ENCODE results near the gene MERTK.
"Not testable (repeated sequence)": the region's sequence is repeated elsewhere in the genome, so short reads cannot be mapped to it uniquely, and the experiment has no call there.

Gene MERTK

GRCh38 chr2:112039556-112039955, 141.1 kb downstream of the MERTK start:
- not testable (repeated sequence) for H3K9me3 Mint-ChIP-seq (ENCODE audit: low read depth); H3K36me3 Mint-ChIP-seq; H3K27ac Mint-ChIP-seq; H3K27me3 Mint-ChIP-seq; H3K4me3 Mint-ChIP-seq; H3K4me1 Mint-ChIP-seq (ENCODE audit: low read depth)

GRCh38 chr2:112040066-112040465, 141.7 kb downstream of the MERTK start:
- not testable (repeated sequence) for H3K4me1 Mint-ChIP-seq (ENCODE audit: low read depth); H3K27ac Mint-ChIP-seq; H3K36me3 Mint-ChIP-seq; H3K9me3 Mint-ChIP-seq (ENCODE audit: low read depth); H3K27me3 Mint-ChIP-seq; H3K4me3 Mint-ChIP-seq

DNA sequence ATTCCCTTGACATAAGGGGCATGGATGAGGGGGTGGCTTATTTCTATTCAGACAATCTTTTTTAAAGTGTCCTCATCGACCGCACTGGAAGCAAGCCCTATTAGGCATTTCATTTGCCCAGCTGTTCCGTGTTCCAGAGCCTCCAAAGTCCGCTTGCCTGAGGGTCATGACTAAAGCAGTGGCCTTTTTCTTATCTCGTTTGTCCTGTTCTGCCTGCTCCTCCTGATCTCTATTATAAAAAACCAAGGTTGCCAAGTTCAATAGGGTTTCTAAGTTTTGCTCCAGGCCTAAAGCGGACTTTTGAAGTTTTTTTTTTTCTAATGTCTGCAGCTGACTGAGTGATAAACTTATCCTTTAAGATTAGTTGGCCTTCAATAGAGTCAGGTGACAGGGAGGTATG, 143.1 kb downstream of the MERTK start:
- not testable (repeated sequence) for H3K27me3 Mint-ChIP-seq; H3K9me3 Mint-ChIP-seq (ENCODE audit: low read depth); H3K36me3 Mint-ChIP-seq; H3K4me1 Mint-ChIP-seq (ENCODE audit: low read depth); H3K27ac Mint-ChIP-seq; H3K4me3 Mint-ChIP-seq

DNA sequence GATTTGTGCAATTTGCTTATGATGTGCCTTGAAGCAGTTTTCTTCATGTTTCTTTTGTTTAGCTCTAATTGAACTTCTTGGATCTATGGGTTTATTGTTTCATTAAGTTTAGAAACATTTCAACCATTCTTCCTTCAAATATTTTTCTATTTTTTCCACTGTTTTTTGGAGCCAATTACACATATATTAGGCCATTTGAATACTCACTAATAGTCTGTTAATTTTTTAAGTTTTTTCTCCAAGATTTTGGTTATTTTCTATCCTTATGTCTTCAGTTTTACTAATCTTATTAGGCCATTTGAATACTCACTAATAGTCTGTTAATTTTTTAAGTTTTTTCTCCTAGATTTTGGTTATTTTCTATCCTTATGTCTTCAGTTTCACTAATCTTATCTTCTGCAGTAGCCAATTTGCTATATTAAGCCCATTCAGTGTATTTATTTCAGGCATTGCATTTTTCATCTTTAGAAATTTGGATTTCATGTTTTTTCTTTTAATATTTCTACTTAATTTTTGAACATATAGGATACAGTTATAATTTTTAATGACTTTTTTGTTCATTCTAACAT, 147.1 kb downstream of the MERTK start:
- Mint-ChIP-seq H3K27me3 (no peaks in the 10 kb centered on the region), H3K4me3 (no peak overlapping the region), H3K36me3 (no peaks in the 10 kb centered on the region), H3K4me1 (ENCODE audit: low read depth) (no peaks in the 10 kb centered on the region), H3K27ac (no peak overlapping the region), H3K9me3 (ENCODE audit: low read depth) (no peaks in the 10 kb centered on the region)

DNA sequence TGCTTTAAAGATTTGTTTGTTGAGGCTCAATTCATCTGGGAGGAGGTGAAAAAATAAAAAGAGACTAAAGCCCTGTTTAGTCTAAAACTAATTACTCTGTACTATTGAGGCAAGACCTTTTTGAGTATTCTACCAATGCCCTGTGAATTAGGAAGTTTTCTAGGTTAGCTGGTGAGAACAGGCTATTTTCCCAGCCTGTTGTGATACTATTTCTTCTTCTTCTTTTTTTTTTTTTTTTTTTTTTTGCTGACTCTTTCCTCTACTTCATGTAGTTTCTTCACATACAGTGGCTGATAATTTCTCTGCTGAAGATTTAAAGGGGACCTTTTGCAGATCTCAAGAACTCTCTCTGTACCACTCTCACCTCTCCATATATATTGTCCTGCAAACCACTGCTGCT, 147.8 kb downstream of the MERTK start:
- Mint-ChIP-seq H3K9me3 (ENCODE audit: low read depth) (no peaks in the 10 kb centered on the region), H3K27me3 (no peaks in the 10 kb centered on the region), H3K4me1 (ENCODE audit: low read depth) (no peaks in the 10 kb centered on the region), H3K36me3 (no peaks in the 10 kb centered on the region), H3K4me3 (no peak overlapping the region), H3K27ac (no peak overlapping the region)

GRCh38 chr2:112047537-112048235, 149.3 kb downstream of the MERTK start:
- no peaks in the 10 kb centered on the region for H3K4me1 Mint-ChIP-seq (ENCODE audit: low read depth)
- no peak overlapping the region for H3K27ac Mint-ChIP-seq
- H3K27me3 Mint-ChIP-seq: no peaks in the 10 kb centered on the region
- no peaks in the 10 kb centered on the region for H3K9me3 Mint-ChIP-seq (ENCODE audit: low read depth)
- no peak overlapping the region for H3K4me3 Mint-ChIP-seq
- no peaks in the 10 kb centered on the region for H3K36me3 Mint-ChIP-seq

DNA sequence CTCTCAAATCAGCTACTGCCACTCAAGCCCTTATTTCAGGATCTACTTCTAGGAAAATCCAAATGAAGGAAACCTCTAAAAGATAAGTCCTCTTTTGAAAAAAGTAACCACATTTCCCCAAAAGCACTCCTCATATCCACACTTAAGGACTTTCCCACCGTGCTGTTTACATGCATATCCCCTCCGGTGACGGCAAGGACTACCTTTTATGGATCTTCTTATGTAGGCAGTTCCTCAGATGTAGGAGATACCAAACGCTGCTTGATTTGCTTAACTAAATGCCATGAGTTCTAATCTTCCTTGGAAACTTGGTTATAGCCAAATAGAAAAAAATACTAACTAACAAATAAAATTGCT, 149.8 kb downstream of the MERTK start:
- Mint-ChIP-seq H3K36me3 (no peaks in the 10 kb centered on the region), H3K9me3 (ENCODE audit: low read depth) (no peaks in the 10 kb centered on the region), H3K27me3 (no peaks in the 10 kb centered on the region), H3K4me1 (ENCODE audit: low read depth) (peaks cover under 1% of the 10 kb centered on the region), H3K27ac (no peak overlapping the region), H3K4me3 (no peak overlapping the region)

DNA sequence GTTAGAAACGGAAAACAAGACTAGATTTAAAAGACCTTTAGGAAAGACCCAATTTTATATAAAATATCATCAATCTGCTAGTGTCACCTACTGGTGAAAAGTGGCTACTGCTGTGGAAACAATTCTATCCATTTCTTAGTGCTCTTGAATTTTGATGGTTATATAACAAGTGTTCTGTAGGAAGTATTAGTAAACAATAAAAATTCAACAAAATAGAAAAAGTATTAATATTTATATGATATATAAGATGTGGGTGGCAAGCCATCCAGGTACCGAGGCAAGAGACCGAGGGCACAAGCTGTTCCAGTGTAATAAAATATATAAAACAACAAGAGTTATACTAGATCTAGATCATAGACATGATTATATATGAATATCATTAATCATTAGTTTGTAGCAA, 150.5 kb downstream of the MERTK start:
- H3K4me3 Mint-ChIP-seq: no peak overlapping the region
- no peaks in the 10 kb centered on the region for H3K27me3 Mint-ChIP-seq
- no peak overlapping the region for H3K27ac Mint-ChIP-seq
- peaks cover 7% of the 10 kb centered on the region for H3K4me1 Mint-ChIP-seq (ENCODE audit: low read depth)
- H3K9me3 Mint-ChIP-seq (ENCODE audit: low read depth): no peaks in the 10 kb centered on the region
- no peaks in the 10 kb centered on the region for H3K36me3 Mint-ChIP-seq

GRCh38 chr2:112050316-112050715, 151.9 kb downstream of the MERTK start:
- no peaks in the 10 kb centered on the region for H3K36me3 Mint-ChIP-seq

DNA sequence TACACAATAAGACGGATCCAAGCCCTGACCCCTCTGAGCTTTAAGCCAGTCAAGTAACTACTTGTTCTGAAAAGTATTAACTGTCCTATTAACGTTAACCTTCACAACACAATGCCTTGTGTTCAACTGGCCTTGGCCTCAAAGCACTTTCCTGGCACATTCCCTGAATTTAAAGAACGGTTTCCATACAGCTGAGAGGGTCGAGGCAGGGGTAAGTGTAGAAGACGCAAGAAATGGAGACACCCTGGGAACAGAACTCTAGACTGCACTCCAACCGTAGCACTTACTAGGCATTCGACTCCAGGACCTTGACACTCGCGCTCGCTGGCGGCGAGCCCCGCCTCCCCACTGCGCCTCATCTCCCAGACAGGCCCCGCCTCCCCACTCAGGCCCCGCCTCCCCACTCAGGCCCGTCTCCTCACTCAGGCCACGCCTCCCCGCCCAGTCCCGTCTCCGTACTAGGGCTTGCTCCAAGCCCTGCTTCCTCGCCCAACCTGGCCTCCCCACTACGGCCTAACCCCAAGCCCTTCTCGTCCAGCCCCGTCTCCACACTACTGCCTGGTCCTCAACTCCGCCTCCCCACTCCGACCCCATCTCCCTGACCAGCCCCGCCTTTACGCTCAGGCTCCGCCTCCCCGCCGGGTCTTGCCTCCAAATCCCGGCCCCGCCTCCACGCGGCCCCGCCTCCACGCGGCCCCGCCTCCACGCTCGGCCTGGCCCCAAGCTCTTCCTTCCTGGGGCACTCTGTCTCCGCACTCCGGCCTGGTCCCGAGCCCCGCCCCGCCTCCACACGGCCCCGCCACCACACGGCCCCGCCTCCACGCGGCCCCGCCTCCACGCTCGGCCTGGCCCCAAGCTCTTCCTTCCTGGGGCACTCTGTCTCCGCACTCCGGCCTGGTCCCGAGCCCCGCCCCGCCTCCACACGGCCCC, 155.8 kb downstream of the MERTK start:
- Mint-ChIP-seq H3K9me3 (ENCODE audit: low read depth) (no peaks in the 10 kb centered on the region), H3K27me3 (no peaks in the 10 kb centered on the region), H3K36me3 (no peaks in the 10 kb centered on the region), H3K4me3 (peak overlapping the region; percentile 95), H3K4me1 (ENCODE audit: low read depth) (peaks cover 35% of the 10 kb centered on the region), H3K27ac (peak overlapping the region; percentile 93)

More at GRCh38 chr2:112050316-112050715, 151.9 kb downstream of the MERTK start:
- Mint-ChIP-seq H3K9me3 (ENCODE audit: low read depth) (no peaks in the 10 kb centered on the region), H3K27ac (no peak overlapping the region), H3K4me1 (ENCODE audit: low read depth) (peaks cover 9% of the 10 kb centered on the region), H3K4me3 (no peak overlapping the region), H3K27me3 (no peaks in the 10 kb centered on the region)

- Mint-ChIP-seq H3K36me3 (peaks cover 3% of the 10 kb centered on the region), H3K9me3 (ENCODE audit: low read depth) (no peaks in the 10 kb centered on the region)
These were observed 156.7 kb downstream of the MERTK start, which contains the start of gene TMEM87B for GRCh38 chr2:112054847-112055729. Gene TMEM87B (plus strand): TSS chr2:112055269. CDS start chr2:112055592, 323 bp downstream.

GRCh38 chr2:112055730-112056625, 157.6 kb downstream of the MERTK start:
- Mint-ChIP-seq H3K4me1 (ENCODE audit: low read depth) (peaks cover 38% of the 10 kb centered on the region), H3K9me3 (ENCODE audit: low read depth) (no peaks in the 10 kb centered on the region), H3K27ac (peak overlapping the region; percentile 94), H3K4me3 (peak overlapping the region; percentile 93), H3K27me3 (no peaks in the 10 kb centered on the region), H3K36me3 (peaks cover 3% of the 10 kb centered on the region)

More at GRCh38 chr2:112054847-112055729, 156.7 kb downstream of the MERTK start, which contains the start of gene TMEM87B:
- Mint-ChIP-seq H3K27me3 (no peaks in the 10 kb centered on the region), H3K4me1 (ENCODE audit: low read depth) (peaks cover 38% of the 10 kb centered on the region), H3K27ac (peak within 1 kb of the TSS; percentile 94), H3K4me3 (peak within 1 kb of the TSS; percentile 95)

DNA sequence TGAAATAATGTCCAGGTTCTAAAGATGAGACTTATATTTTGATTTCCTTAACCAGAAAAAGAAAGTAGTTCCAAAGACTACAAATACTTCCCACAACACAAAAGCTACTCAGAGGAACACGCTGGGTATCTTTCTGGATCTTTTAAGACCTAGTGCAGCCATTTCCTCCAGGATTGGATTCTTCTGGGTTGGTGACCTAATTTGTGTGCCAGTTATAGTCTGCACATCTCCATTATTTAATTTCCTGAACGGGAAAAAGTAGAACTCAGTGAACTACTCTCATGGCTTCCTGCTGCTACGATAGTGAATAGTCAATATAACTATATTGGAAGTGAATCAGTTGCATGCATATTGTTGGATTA, 158.2 kb downstream of the MERTK start:
- Mint-ChIP-seq H3K27ac (peak overlapping the region; percentile 94), H3K27me3 (no peaks in the 10 kb centered on the region), H3K4me1 (ENCODE audit: low read depth) (peaks cover 42% of the 10 kb centered on the region), H3K9me3 (ENCODE audit: low read depth) (no peaks in the 10 kb centered on the region), H3K4me3 (peak overlapping the region; percentile 93), H3K36me3 (peaks cover 8% of the 10 kb centered on the region)

GRCh38 chr2:112059671-112060070, 161.3 kb downstream of the MERTK start:
- Mint-ChIP-seq H3K4me1 (ENCODE audit: low read depth) (peaks cover 60% of the 10 kb centered on the region), H3K27ac (no peak overlapping the region), H3K27me3 (no peaks in the 10 kb centered on the region)

More at GRCh38 chr2:112059671-112060070, 161.3 kb downstream of the MERTK start:
- H3K9me3 Mint-ChIP-seq (ENCODE audit: low read depth): no peaks in the 10 kb centered on the region
- H3K36me3 Mint-ChIP-seq: peaks cover 22% of the 10 kb centered on the region
- no peak overlapping the region for H3K4me3 Mint-ChIP-seq

Measured in activated naive CD8-positive, alpha-beta T cell (primary cell).